Activated T-helper 9 cell treated with anti-CD3 and anti-CD28 coated beads, Interleukin-2, amount 50 U/mL, for 16 hours (primary cell): ENCODE data around the gene LIN7B.
"Not testable (repeated sequence)": the region's sequence is repeated elsewhere in the genome, so short reads cannot be mapped to it uniquely, and the experiment has no call there.

Experiments
- DNase-seq: peaks from one replicate; pipeline ENCODE4 v3.0.0-alpha.2; 2020; ENCODE audit warnings: low read depth

Gene LIN7B

DNA sequence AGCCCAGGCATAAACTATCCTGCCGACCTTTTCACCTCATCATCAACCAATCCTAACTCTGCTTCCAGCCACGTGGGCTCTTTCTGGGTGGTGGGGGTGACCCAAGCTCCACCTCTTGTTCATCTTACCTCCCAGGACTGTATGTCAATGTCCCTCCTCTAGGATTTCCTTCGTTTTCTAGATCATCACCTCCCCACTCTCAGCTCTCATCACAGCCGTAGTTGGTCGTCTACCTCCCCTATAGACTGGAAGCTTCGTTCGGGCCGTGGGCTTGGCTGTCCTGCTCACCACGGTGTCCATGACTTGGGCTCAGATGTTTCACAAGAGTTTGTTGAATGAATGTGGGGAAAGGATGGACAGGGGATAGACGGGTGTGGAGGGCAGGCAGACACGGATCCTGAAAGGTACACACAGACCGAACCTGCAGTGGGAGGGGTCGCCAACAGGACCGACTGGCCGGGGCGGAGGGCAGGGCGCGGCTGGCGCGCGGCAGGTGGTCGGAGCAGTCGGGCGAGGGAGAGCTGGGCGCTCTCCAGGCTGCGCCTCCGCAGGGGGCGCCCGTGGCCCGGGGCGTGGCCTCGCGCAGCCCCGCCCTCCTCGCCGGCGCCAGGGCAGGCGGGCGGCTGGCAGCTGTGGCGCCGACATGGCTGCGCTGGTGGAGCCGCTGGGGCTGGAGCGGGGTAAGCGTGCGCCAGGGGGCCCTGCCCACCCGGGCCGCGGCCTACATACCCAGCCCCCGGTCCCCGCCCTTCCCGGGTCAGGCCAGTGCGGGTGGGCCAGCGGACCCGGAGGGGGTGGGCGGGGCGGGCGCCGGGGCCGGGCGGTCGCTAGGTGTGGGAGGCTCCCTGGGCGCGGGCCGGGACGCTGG, at the start of gene LIN7B:
Gene LIN7B (plus strand): TSS at position 609 of the 868 bp plus-strand sequence. CDS start 35 bp downstream, at position 644.
- peak; percentile 65 for DNase-seq

GRCh38 chr19:49064768-49065611, 49.2 kb upstream of the LIN7B start, which contains the start of gene NTF4:
TSS of gene NTF4 (minus strand) at chr19:49064818. CDS start at chr19:49061997, 2,821 bp downstream.
- DNase-seq, result no peak

DNA sequence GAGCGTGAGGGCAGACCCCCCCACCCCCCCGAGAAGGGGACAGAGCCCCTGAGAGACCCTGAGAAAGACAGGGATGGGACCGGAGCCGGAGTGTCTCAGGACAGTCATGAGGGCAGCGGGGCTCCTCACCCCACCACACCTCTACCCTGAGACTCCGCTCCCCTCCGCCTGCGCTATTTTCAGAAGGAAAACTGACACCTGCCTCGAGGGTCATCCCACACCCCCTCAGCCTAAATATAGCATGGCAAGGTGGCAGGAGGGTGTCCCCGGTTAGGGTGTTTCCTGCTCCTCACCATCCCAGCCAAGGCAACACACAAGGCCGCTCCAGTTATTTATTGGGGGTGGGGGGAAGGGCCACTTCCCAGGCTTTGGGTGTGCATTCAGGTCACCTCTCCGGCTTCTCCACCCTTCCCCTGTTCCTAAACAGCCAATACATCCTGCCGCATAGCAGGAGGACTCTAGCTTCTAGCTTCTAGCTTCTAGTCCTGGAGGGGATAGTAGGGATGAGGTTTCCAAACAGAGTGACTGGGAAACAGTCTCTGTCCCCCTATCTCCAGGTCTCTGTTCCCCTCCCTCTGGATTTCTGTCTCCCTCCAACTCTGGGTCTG, 48.2 kb upstream of the LIN7B start:
- no peak for DNase-seq

- no peak for DNase-seq
Observed at GRCh38 chr19:49067554-49067953, 46.6 kb upstream of the LIN7B start.

GRCh38 chr19:49069026-49069425, 45.1 kb upstream of the LIN7B start:
- DNase-seq, result no peak

DNA sequence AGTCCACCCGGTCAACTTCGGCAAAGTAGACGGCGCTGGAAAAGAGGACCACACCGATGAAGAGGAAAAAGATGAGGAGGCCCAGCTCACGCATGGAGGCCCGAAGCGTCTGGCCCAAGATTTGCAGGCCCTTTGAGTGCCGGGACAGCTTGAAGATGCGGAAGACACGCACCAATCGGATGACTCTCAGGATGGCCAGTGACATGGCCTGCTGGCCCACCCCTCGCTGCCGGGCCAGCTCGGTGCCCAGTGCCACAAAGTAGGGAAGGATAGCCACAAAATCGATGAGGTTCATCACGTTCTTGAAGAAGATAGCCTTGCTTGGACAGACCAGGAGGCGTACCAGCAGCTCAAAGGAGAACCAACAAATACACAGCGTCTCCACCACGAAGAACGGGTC, 43.8 kb upstream of the LIN7B start:
- DNase-seq, result no peak

DNA sequence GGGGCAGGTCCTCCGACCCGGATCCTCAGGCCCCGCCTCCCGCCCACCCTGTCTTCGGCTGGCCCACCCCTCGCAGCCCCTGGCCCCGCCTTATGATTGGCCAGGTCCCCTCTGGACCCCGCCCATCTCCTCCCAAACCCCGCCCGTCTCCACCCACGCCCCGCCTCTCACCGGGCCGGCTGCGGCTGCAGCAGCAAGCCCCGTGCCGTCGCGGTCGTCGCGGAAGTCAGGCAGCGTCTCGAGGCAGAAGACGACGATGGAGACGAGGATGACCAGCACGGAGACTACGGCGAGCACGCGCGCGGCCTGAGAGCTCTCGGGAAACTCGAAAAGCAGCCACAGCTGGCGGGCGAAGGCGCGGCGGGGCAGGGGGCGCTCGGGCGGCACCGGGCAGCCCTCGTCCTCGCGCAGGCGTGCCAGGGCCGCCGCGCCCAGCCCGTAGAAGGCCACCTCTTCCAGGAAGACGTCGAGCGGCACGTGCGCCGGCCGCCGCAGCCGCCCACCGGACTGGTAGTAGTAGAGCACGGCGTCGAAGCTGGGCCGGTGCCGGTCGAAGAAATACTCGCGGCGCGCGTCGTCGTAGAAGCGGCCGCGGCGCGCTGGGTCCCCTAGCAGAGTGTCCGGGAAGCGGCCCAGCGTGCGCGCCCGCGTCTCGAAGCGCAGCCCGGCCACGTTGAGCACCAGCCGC, 42.2 kb upstream of the LIN7B start:
- no peak for DNase-seq

DNA sequence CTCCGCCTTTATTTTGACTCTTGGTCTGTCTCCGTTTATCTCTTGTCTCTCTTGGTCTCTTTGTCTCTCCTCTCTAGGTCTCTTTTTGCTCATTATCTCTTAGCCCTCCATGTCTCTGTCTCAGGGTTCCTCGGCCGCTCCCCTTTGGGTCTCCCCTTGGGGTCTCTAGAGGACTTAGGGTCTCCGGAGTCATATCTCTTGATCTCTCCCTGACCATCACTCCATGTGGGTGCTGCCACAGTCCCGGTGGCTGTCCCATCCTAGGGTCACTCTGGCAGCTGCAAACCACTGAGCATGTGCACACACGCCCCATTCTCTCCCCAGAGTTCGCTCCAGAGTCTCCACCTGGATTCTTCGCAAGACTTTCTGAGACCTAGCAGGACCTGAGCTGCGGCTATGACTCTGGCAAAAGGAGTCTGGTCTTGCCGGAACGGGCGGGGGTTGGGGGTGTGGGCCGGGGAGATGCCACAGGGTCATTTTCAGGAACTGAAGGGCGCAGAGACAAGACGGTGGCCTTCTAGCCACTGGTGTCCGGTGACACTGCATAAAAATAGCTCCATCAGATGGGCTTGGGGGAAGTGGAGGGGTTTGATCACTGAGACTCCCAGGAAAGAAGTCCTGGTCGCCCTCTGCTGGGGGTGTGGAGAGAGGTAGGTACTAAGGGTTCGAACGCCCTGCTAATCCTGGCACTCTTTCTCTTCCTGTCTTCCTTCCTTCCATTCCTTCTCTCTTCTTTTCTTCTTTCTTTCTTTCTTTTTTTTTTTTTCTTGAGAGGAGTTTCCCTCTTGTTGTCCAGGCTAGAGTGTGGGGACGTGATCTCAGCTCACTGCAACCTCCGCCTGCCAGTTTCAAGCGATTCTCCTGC, 40.4 kb upstream of the LIN7B start:
- no peak for DNase-seq

GRCh38 chr19:49074869-49075268, 39.3 kb upstream of the LIN7B start:
- not testable (repeated sequence) for DNase-seq

DNA sequence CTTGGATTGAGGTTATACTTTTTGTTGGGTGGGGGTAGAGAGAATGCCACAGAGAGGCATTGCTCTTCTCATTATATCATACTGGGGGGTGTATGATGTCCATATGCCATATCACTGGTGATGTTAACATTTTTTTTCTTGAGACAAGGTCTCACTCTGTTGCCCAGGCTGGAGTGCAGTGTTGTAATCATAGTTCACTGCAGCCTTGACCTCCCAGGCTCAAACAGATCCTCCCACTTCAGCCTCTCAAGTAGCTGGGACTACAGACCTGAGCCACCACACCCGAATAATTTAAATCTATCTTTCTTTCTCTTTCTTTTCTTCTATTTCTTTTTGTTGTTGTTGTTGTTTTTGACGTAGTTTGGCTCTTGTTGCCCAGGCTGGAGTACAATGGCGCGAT, 33.8 kb upstream of the LIN7B start:
- DNase-seq, result no peak

DNA sequence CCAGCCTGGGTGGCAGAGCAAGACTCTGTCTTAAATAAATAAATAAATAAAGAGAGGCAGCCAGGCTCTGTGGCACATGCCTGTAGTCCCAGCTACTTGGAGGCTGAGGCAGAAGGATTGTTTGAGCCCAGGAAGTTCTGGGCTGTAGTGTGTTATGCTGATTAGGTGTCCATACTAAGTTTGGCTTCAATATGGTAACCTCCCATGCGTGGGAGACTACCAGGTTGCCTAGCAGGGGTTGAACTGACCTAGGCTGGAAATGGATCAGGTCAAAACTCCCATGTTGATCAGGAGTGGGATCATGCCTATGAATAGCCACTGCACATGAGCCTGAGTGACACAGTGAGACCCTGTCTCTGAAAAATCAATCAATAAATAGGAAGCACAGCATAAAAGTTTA, 32.9 kb upstream of the LIN7B start:
- DNase-seq, result no peak

DNA sequence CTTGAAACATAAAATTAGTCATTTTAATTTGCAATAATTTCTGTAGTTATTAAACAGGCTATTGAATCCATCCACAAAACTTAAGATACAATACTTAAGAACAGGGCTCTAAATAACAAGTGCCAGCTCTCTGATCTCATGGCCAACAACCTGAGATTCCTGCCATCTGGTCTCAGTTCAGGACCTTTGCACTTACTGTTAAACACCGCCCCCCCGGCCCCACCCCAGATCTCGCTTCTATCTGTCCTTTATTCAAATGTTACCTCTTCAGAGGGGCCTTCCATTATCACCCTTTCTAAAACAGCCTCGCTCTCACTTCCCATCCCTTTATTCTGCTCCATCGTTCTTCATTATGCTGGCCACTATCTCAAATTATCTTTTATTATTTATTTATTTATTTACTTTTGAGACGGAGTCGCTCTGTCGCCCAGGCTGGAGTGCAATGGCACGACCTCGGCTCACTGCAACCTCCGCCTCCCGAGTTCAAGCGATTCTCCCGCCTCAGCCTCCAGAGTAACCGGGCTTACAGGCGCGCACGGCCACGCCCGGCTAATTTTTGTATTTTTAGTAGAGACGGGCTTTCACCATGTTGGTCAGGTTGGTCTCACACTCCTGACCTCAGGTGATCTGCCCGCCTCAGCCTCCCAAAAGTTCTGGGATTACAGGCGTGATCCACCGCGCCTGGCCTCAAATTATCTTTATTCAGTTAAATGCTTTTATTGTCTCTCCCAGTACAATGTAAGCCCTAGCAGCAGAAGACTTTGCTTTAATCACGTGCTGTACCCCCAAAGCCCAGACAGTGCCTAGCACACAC, 29.8 kb upstream of the LIN7B start:
- DNase-seq, result no peak

DNA sequence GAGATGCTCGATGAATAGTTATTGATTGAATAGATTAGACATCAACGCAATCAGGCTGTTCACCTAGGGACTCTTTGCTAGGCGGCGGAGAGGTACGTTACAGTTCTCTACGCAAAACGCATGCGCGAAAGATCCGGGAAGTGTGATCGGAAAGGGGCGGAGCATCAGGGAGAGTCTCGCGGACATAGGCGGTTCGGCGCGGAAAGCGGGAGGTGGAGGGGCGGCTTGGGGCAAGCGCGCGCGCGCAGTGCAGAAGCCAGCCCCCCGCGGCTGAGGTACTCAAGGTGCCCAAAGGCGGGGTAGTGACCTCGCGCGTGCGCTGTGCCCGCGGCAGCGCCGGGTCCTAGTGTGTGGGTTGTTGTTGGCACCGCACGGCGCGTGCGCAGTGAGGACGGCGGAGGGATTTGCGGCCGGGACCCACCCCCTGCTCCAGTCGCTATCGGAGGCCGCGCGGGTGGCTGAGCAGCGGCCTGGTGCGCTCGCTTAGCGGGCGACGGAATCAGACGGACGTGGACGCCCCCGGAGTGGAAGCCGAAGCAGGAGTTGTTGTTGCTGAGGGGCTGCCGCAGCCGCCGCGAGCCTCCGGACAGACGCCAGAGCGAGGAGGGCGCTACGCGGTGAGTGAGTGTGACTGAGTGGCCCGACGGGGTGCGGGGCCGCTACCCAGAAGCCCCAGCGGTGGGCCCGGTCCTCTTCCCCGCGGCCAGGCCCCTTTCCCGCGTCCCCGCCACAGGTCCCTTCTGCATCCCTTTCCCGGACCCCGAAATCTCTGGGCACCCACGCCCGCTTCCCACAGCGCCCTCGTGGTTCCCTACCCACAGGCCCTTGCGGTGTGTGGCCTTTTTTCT, 28.9 kb upstream of the LIN7B start, which contains the start of gene SNRNP70:
Gene SNRNP70 (plus strand): TSS at position 432 of the 848 bp plus-strand sequence. CDS start 964 bp downstream, outside the sequence.
- peak; percentile 99 for DNase-seq

DNA sequence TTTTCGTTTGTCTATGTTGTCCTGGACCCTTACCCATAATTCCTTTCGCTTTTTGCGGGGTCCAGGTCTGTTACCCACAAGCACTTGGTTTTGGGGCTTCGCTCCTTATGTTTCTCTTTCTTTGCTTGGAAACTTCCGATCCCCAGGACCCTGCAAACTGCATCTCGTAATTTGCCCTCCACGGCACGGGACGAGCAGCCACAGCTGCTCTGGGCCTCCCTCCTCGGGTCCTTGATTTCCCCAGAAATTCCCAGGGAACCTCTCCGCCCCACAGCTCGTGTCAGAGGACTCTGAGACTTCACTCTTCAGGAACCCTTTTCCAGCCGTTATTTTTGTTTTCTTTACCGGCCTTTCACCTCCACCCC, 28.3 kb upstream of the LIN7B start:
- no peak for DNase-seq

GRCh38 chr19:49086296-49086695, 27.9 kb upstream of the LIN7B start:
- no peak for DNase-seq

- DNase-seq, result no peak
Observed at GRCh38 chr19:49091391-49092038, 22.7 kb upstream of the LIN7B start.

DNA sequence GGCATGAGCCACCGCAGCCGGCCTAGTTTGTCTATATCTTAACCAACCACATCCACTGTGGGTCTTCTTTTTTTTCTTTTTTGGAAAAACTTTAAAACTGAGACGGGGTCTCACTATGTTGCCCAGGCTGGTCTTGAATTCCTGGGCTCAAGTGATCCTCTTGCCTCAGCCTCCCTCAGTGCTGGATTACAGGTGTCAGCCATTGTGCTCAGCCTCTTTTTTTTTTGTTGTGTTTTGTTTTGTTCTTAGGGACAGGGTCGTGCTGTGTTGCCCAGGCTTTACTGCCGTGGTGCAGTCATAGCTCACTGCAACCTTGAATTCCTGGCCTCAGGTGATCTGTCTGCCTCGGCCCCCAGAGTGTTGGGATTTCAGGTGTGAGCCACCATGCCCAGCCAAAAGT, 21.5 kb upstream of the LIN7B start:
- DNase-seq, result no peak
